GM18951 (cell line): ENCODE data around the gene TMEM97.

ENCODE experiments used
- POLR2A ChIP-seq: IDR thresholded peaks from 4 replicates; pipeline ENCODE4 v1.6.1; 2011; ENCODE audit warnings: mild to moderate bottlenecking; ENCODE audit not compliant: insufficient read length, insufficient read depth; ENCODE audit errors: extremely low read depth
- in situ Hi-C: fragments of 300-500 bp; cut with MboI; formaldehyde crosslinking; loops from one replicate; pipeline ENCODE4 v1.12.0; 2022; ENCODE audit warnings: low sequenced_read_pairs, mixed read lengths, inconsistent platforms; ENCODE audit not compliant: unreplicated experiment

TMEM97 gene

GRCh38 chr17:28335959-28336871 lies 17.2 kb downstream of the TMEM97 start:
- no peak for TF ChIP-seq POLR2A
- in situ Hi-C loops, result loop anchor here (10.0 kb wide), 1 partner anchor 291 kb away; the partner anchor contains the start of gene NLK

GRCh38 chr17:28338056-28338768 lies 19.2 kb downstream of the TMEM97 start:
- in situ Hi-C loops, result loop anchor here (10.0 kb wide), 1 partner anchor 293 kb away; the partner anchor contains the start of gene NLK
- TF ChIP-seq POLR2A, result no peak

DNA sequence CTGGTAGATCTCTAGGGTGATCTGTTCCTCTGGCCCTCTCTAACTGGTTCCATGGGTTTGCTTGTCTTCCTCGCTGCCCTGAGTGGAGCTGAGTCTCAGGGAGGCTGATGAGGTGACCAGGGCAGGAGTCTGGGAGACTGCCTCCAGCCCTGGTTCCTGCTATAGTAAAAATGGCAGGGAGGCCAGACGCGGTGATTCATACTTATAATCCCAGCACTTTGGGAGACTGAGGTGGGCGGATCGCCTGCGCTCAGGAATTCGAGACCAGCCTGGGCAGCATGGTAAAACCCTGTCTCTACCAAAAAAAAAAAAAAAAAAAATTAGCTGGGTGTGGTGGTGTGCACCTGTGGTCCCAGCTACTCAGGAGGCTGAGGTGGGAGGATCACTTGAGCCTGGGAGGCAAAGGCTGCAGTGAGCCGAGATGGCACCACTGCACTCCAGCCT lies 19.8 kb downstream of the TMEM97 start:
- in situ Hi-C loops, result loop anchor here (10.0 kb wide), 1 partner anchor 294 kb away; the partner anchor contains the start of gene NLK

GRCh38 chr17:28339431-28339830 lies 20.4 kb downstream of the TMEM97 start:
- no peak for TF ChIP-seq POLR2A
- in situ Hi-C loops, result loop anchor here (10.0 kb wide), 1 partner anchor 295 kb away; the partner anchor contains the start of gene NLK

- in situ Hi-C loops, result no loop called here
- no peak for TF ChIP-seq POLR2A
These were observed 21.4 kb downstream of the TMEM97 start for GRCh38 chr17:28340374-28340773.

DNA sequence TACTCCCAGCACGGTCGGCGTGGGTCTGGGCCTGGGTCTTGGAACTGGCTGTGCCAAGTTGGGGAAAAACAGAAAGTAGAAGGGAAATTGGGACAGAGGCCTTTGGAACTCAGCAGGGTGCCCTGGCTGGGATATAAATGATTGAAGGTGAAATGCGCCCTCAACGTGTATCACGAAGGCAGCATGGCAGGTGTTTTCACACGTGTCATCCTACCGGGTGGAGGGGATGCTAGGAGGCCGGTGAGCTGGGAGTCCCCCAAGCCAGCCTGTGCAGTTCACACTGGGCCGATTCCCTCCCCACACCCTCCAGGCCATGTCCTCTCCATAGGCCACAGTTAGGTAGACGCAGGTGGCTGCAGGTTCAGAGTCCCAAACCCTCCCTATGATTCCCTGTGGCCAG lies 22.5 kb downstream of the TMEM97 start:
- in situ Hi-C loops, result no loop called here
- no peak for TF ChIP-seq POLR2A

GRCh38 chr17:28342313-28342712 lies 23.3 kb downstream of the TMEM97 start:
- TF ChIP-seq POLR2A, result no peak
- in situ Hi-C loops, result no loop called here

GRCh38 chr17:28343491-28343932 lies 24.5 kb downstream of the TMEM97 start:
- no peak for TF ChIP-seq POLR2A
- in situ Hi-C loops, result no loop called here

- TF ChIP-seq POLR2A, result no peak
- in situ Hi-C loops, result no loop called here
These were observed 25.0 kb downstream of the TMEM97 start for GRCh38 chr17:28344011-28344410.

GRCh38 chr17:28344435-28344901 lies 25.5 kb downstream of the TMEM97 start:
- in situ Hi-C loops, result no loop called here

DNA sequence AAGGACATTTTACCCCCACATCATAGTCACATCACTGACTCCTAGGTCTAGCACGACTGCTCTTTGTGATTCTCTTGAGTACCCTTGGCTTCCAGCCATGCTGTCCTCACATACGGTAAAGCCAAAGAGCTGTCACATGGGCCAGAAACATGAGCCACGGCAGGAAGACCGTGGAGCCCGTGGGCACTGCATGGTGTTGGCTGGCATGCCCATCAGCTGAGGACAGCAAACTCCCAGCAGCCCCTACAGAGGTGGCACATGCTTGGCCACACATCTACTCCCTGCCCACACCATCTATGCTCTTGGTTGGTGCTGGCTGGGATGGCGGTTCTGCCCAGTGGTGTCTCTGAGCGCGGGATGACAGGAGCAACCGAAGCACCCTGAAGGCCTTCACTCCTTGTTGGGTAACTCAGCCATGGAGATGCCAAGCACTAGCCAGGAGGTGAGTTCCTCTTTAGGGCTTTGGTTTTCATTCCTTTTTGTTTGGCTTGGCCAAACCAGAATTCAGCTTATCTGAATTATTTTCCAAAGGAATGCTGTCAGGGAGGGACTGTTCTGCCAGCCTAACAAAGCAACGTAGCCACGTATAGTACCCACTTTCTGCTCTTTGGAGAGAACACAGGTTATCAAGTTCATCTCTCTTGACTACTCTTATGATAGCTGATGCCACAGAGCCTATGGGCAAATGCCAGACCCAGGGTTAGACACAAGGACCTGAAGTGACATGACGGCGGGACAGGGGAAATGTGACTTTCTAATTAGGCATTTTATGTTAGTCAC lies 26.6 kb downstream of the TMEM97 start:
- in situ Hi-C loops, result no loop called here
- TF ChIP-seq POLR2A, result no peak

More at GRCh38 chr17:28344435-28344901, 25.5 kb downstream of the TMEM97 start:
- no peak for TF ChIP-seq POLR2A

DNA sequence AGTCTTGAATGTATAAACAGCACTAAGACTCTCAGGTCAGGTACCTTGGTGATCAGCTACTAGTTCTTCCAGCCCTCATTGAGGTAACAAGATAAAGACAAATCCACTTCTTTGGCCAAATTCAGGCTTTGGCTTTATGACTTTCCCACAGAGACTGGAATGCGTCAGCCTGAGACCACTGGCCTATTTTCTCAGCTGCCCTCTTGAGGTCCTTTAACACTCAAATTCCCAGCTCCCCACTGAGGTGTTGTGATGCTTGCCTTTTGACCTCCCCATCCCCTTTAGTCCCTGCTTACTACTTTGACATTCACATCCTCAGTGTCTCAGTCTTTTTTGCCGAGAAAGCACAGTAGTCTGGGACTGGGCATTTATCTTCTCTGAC lies 27.2 kb downstream of the TMEM97 start:
- no peak for TF ChIP-seq POLR2A
- in situ Hi-C loops, result no loop called here
